ENCODE measurements around the gene ABHD8. TPM values are rescaled to one million over a fixed set of nuclear protein-coding genes. Genes with fewer than 3 reads are reported as not detected.

Gene ABHD8, protein sequence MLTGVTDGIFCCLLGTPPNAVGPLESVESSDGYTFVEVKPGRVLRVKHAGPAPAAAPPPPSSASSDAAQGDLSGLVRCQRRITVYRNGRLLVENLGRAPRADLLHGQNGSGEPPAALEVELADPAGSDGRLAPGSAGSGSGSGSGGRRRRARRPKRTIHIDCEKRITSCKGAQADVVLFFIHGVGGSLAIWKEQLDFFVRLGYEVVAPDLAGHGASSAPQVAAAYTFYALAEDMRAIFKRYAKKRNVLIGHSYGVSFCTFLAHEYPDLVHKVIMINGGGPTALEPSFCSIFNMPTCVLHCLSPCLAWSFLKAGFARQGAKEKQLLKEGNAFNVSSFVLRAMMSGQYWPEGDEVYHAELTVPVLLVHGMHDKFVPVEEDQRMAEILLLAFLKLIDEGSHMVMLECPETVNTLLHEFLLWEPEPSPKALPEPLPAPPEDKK
- total RNA-seq: 5.7 TPM

DNA sequence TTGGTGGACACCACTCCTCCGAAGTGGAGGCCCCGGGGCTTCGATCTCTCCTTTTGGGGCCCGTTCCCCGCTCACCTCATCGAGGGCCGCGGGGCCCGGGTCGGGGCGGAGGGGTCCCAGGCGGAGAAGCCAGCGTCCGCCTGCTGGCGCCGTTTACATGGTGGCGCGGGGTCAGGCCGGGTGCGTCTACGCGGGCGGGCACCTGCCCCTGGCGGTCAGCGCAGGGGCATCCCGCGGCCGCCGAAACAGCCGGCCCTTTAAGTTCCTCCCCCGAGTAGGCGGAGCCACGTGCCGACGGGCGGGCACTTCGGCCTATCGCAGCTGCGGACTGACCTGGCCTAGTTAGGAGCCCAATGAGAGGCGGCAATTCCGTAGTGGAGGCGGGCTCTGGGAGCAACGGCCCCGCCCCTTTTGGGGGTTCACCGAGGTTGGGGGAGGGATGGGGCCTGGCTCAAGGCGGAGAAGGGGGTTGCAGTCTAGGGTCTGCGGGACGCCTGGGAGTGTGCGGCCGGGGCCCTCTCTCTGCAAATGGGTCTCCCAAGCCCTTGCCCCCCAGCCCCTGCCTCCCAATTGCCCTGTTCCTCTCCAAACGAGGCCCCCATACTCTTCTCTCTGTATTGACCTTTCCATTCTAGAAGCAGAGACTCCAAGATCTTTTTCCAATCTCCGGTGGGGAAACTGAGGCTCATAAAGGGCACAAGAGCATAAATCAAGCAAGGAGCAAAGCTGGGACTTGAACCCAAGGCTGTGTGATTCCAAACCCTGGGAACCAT is at the start of gene ABHD8:
TSS of gene ABHD8 (minus strand) at position 259 of the 773 bp plus-strand sequence. CDS start 1,809 bp downstream, outside the sequence.
- DNase-seq: peak; percentile 91

DNA sequence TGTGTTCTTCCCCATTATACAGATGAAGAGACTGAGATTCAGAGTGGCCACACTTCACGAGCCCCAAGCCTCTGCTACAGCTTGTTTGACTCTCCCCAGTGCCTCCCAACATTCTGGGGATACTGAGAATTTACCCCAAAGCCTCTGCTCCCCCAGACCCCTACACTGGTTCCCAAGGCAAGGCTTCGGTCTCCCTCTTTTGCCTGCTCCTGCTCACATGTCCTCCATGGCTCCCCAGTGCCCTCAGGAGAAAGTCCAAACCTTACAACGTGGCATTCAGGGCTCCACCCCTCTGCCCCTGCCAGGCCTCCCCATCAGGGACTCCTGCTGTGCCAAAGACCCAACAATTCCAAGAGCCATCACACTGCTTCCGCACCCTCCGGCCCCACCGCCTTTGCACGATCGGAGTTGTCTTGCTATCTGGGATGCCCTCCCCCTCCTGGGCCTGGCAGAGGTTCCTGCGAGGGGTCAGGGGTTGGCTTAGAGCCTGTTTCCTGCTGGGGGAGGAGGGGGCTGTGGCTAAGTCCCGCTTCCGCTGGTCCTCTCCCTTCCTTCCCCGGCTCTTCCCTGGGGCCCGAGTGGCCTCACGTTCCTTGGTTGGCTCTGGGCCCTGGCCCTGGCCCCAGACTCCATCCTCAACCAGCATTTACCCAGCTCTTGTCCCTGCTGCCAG is 49.5 kb upstream of the ABHD8 start:
- DNase-seq: no peak

DNA sequence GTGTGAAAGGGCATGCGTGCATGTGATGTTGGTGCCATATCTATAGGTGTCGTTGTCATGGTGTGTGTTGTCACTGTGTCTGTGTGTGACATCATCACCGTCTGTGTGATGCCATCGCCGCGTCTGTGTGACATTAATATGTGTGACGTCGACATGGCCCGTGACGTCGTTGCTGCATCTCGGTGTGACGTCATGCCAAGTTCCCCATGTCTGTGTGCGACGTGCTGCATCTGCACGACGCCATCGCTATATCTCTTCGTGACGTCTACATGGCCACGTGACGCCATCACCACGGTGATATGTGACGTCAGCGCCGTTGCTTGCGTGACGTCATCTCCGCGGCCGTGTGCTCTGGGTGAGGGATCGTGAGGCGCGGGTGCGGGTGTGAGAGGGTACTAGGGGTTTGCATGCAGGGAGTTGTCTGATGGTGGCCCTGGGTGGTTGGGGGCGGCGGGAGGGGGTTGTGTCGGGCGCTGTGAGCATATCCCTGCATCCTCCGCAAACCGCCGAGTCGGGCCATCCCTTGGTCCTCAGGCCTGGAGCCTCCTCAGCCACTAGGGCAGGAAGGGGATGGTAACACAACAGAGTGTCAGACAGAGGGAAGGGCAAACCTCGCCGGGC is 48.7 kb upstream of the ABHD8 start:
- no peak for DNase-seq

DNA sequence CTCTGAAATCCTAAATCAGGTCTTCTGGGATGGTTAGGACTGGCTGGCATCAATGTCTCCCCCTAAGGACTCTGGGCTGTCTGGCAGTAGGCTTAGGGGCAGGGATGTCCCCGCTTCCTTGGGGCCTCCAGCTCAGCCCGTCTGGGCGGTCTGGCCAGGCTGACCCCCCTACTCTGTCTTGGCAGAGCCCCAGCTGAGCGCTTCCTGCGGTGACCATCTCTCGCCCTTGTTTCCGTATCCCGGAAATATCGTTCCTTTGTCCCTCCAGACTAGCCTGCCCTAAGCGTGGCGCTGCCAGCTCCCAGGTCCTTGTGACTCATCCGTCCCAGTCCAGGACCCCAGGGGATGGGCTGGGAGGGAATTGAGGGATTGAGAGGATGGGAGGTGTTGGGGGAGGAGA is 45.5 kb upstream of the ABHD8 start:
- DNase-seq: peak; percentile 74

DNA sequence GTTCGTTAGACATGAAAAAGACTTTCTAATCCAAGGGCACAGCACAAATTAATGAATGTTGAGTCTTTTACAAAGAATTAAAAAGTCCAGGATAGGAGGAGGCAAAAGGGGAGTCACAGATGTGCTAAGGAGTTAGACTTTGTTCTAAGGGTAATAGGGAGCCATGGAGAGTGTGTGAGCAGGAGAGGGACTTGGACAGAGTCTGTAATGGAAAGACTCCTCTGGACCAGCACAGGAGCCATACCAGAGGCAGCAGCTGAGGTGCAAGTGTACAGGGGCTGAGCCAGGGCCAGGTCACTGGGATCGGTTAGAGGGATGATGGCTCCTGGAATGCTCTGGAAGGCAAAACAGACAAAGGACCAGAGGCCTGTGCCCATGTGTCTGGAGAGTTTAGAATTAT is 44.7 kb upstream of the ABHD8 start:
- no peak for DNase-seq

DNA sequence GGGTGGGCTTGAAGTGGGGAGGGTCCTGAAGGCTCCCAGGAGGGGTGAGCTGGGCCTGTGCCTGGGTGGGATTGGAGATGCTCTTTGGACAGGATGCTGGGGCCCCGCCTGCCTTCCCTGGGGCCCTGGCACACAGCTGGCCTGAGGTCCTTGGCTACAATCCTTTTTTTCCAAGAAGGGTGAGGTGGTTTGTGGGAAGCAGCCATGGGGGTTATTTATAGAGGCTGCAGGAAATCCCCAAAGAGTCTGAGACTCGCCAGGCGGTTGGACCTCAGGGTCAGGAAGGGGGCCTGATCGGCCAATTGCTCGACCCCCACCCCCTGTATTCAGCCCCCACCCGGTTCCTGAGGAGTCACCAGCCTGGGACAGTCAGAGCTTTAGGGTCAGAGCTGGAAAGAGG is 44.1 kb upstream of the ABHD8 start:
- peak; percentile 39 for DNase-seq

DNA sequence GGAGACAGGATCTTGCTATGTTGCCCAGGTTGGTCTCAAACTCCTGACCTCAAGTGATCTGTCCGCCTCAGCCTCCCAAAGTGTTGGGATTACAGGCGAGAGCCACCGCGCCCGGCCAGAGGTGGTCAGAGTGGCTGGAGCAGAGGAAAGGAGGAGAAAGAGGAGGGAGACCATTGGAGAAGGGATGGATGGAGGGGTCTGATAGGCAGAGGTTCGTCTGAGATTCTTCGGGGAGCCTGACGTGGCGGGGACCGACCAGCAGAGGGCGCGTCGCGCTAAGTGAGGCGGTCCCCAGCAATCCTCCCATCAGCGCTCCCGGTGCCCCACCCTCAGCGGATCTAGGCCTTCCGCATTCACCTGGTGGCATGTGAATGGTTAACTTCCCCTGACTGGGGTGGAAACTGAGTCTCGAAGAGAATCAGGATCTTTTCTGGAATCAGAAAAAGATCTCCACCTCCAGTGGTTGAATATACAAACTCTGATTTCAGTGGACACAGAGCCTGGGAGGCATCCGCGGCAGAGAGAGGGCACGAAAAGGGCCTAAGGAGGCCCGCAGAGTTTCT is 43.0 kb upstream of the ABHD8 start:
- peak; percentile 24 for DNase-seq

DNA sequence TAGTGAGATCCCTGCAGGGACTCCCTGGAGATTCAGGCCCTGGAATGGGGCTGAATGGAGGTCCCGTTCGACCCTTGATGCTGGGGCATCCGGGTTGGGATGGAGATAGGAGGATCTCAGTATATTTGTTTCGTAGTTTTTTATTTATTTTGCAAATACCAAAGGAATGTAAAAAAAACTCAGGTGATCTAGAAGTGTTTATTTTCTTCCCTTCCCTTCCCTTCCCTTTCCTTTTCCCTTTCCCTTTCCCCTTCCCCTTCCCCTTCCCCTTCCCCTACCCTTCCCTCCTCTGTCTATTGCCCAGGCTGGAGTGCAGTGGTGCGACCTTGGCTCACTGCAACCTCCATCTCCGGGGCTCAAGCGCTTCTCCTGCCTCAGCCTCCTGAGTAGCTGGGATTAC is 38.6 kb upstream of the ABHD8 start:
- no peak for DNase-seq

DNA sequence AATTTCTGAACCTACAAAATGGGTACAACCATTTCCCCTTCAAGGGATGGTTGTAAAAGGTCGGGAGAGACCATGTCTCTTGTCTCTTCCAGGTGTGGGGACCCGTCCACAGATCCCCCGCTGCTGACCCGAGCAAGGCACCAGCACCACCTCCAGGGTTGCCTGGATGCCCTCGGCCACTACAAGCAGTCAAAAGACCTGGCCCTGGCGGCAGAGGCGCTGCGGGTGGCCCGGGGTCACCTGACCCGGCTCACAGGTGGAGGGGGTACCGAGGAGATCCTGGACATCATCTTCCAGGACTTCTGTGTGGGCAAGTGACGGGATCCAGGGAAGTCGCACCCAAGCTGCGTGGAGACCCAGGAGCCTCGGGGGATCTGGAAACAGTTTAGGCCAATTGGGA is 38.2 kb upstream of the ABHD8 start:
- DNase-seq: no peak

DNA sequence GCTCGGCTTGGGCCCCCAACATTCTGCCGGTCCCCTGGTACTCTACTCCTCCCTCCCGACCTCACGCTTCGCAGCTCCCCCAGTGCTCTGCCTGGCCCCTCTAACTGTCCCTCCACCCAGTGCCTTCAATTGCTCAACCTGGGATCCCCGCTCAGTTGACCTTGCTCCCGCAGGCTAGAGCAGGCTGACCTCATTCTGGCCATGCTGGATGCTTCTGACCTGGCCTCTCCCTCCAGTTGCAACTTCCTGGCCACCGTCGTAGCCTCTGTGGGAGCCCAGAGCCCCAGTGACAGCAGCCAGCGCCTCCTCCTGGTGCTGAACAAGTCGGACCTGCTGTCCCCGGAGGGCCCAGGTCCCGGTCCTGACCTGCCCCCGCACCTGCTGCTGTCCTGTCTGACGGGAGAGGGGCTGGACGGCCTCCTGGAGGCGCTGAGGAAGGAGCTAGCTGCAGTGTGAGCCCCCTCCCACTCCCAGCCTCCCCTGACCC is 37.7 kb upstream of the ABHD8 start:
- DNase-seq: no peak

DNA sequence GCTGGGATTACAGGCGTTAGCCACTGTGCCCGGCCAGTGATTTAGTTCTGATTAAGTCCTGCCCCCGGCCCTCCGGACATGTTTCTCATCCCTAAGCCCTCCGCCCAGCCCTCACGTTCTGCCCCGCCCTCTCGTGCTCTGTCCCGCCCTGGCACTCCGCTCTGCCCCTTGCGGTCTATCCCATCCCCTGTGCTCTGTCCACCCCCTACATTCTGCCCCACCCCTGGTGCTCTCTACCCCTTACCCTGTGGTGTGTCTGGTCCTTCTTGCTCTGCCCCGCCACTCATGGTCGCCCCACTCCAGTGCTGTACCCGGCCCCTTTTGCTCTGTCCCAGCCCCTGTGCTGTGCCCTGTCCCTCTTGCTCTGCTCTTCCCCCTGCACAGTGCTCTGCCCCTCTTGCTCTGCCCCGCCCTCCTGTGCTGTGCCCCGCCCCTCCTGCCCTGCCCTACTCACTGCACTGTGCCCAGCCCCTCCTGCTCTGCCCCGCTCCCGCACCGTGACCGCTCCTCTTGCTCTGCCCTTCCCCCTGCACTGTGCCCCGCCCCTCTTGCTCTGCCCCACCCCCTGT is 37.2 kb upstream of the ABHD8 start:
- no peak for DNase-seq

DNA sequence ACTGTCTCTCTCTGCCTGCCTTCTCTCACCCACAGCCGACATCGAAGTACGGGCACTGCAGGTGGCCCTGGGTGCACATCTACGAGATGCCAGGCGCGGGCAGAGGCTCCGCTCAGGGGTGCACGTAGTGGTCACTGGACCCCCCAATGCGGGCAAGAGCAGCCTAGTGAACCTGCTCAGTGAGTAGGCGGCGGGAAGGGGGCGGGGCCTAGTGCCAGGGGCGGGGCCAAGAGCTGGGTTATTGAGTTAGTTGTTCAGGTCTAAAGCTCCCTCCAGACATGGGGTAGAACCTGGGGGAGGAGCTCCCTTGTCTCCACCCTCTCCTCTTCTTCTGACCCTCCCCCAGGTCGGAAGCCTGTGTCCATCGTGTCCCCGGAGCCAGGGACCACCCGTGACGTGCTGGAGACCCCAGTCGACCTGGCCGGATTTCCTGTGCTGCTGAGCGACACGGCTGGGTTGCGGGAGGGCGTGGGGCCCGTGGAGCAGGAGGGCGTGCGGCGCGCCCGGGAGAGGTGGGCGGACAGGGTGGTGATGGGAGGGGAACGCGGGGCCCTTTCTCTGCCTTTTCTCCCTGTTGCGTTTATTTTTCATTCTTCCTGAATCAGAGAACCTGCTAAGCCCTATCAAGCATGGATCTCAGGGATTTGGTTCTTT is 36.0 kb upstream of the ABHD8 start:
- DNase-seq: no peak

DNA sequence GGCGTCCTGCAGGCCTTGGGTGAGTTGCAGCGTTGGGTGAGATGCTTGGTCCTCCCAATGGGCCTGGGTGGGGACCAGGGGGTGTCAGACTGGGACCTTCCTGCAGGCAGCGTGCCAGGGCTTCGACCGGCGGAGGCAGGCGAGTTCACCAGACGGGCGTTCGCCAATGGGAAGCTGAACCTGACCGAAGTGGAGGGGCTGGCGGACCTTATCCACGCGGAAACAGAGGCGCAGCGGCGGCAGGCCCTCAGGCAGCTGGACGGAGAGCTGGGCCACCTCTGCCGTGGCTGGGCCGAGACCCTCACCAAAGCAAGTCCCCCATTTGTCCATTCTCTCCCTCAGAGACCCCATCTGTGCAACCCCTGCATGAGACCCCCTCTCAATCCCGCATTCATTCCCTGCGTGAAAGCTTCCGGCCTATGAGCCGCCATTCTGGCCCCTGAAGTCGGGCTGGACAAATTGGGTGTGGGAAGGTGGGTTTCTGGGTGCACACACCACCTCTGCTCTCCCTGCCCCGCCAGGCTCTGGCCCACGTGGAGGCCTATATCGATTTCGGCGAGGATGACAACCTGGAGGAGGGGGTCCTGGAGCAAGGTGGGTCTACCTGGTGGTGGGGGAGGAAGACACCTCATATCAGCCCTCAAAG is 35.3 kb upstream of the ABHD8 start:
- DNase-seq: no peak

DNA sequence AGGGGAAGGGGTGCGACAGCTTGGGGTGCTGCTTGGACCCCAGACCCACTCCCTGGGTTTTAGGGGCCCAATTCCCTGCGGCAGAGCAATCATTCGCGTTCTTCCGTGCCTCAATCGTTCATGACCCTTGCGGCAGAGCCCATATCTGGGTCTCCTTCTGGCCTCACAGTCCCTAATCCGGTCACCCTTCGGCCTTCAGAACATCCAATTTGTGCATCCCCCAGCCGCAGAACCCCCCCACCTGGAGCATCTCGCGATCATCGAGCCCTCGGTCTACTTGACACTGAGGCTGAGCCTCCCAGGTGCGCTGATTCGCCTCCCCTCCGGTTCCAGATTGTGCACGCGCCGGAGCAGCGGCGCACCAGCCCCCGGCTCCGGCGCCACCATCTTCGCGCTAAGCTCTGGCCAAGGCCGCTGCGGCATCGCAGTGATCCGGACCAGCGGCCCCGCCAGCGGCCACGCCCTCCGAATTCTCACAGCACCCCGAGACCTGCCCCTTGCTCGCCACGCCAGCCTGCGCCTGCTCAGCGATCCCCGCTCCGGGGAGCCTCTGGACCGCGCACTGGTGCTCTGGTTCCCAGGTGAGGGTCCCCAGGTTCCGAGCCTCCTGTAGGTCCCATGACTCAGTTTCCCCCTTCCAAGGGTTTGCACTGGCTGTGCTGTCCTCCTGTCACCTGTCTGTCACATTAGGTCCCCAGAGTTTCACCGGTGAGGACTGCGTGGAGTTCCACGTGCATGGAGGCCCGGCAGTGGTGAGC is 34.6 kb upstream of the ABHD8 start:
- no peak for DNase-seq

DNA sequence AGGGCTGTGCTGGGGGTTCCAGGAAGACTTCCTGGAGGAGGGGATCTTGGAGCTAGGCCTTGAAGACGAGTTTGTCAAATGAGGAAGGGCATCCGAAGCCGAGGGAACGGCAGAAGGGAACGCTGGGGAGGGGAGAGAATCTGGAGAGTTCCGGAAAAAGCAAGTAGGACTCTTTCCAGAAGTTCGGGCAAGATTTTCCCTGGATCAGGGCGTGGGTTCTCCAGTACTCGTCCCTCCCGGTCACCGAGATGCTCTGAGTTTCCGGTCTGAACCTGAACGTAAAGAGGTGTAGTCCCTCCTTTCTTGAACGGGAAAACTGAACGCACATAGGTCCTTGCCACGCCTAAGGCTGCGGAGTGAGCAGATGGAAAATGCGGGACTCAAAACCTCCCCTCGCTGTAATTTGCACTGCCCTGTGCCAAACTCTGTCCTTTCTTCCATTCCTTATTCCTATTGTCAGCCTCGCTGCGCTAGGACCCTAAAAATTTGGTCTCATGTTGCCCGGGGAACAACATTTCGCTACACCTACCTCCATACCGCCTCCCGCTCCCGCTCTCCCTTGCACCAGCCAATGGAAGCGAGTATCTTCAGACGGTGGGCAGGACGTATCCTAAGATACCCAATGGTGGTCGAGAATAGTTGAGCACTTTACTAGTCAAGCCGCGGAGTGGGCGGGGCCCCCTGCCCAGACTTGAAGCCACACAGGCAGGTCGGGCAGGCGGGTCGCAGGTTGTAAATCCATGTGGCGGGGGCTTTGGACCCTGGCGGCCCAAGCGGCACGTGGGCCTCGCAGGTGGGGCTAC is 33.8 kb upstream of the ABHD8 start, which contains the start of gene GTPBP3:
TSS of gene GTPBP3 (plus strand) at position 682 of the 803 bp plus-strand sequence. CDS start at position 741, 59 bp downstream.
- peak; percentile 98 for DNase-seq

DNA sequence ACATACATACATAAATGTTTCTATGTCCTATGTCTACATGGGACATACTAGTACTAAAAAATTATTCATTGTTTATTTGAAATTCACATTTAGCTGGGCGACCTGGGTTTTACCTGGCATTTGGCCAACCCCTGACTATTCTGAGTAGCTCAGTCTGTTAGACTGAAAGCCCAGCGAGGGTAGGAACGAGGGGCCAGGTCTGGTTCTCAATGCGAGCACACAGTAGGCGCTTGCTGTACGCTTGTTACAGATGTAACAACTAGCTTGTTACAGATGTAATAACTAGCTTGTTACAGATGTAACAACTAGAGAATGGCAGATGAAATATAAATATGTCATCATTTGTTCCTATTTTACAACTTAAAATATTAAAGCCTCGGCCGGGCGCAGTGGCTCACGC is 32.4 kb upstream of the ABHD8 start:
- DNase-seq: no peak

DNA sequence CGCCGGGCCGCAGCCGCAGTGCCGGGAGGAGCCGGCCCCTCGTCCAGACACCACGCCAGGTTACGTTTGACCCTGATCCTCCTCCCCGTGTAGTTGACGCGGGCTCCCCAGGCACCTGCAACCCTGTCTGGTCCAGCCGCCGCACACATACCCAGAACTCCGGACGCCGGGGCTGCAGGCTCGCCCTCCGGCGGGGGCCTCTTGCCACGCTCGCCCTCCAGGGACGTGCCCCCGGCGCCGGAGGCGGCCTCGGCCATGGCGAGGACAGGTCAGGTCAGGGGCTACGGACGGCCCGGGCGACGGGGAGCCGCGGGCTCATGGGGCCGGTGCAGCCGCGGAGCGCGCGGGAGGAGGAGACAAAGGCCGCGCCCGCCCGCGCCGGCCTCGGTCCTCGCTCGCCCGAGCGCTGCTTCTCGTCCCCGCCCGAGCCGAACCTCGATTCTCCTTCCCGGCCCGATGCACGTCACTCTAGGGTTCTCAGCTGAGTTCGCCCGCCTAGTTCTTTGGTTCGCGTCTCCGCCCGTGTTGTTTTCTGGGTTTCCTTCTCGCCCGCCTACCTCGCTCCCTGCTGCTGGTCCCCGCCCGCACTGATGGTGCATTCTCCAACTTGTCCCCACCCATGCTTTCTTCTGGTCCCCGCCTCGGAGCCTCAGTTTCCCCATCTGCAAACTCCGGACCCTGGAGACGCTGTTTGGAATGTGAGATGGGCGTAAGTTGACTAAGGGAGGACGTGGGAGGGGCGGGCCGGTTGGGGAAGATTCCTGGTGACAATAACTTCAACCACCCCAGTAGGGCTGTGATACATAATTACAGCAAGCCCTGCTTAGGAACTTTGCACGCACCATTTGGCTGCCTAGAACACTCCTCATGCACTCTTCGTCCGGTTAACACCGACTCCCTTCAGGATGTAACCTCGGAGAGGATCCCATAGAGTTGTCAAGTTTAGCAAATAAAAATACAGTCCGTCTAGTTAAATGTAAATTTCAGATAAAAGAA is 31.5 kb upstream of the ABHD8 start, which contains the start of gene ANO8:
TSS of gene ANO8 (minus strand) at position 442 of the 996 bp plus-strand sequence. CDS start at position 257, 185 bp downstream.
- peak; percentile 95 for DNase-seq
